H9 (cell line): Measurements from ENCODE around the gene GET3. TPM values are rescaled to one million over a fixed set of nuclear protein-coding genes. Genes with fewer than 3 reads are reported as not detected.

Experiments
- DNase-seq: peaks from one replicate; pipeline ENCODE4 v3.0.0-alpha.2; 2017
- H2AFZ ChIP-seq: one replicate; pipeline ENCODE4 v1.6.1; 2013; ENCODE audit warnings: mild to moderate bottlenecking, low read length, control low read depth, moderate library complexity
- H2AK5ac ChIP-seq: 2 replicates; pipeline ENCODE4 v1.6.1; 2013; ENCODE audit warnings: low read length, control low read depth, mixed read lengths; ENCODE audit not compliant: insufficient read length
- H2BK120ac ChIP-seq: one replicate; pipeline ENCODE4 v1.6.1; 2013; ENCODE audit warnings: low read depth, mild to moderate bottlenecking, low read length, control low read depth, inconsistent platforms; ENCODE audit not compliant: poor library complexity, severe bottlenecking
- H2BK12ac ChIP-seq: 2 replicates; pipeline ENCODE4 v1.6.1; 2013; ENCODE audit warnings: low read length, control low read depth, mixed read lengths, low read depth; ENCODE audit not compliant: insufficient read length
- H2BK15ac ChIP-seq: 2 replicates; pipeline ENCODE4 v1.6.1; 2013; ENCODE audit warnings: low read depth, low read length, control low read depth
- H2BK20ac ChIP-seq: one replicate; pipeline ENCODE4 v1.6.1; 2013; ENCODE audit warnings: low read depth, mild to moderate bottlenecking, low read length, control low read depth, inconsistent platforms; ENCODE audit not compliant: poor library complexity, severe bottlenecking
- H2BK5ac ChIP-seq: 2 replicates; pipeline ENCODE4 v1.6.1; 2013; ENCODE audit warnings: low read length, control low read depth, mixed read lengths; ENCODE audit not compliant: insufficient read length
- H3K14ac ChIP-seq: 2 replicates; pipeline ENCODE4 v1.6.1; 2013; ENCODE audit warnings: low read length, control low read depth; ENCODE audit not compliant: insufficient read depth
- H3K18ac ChIP-seq: 2 replicates; pipeline ENCODE4 v1.6.1; 2013; ENCODE audit warnings: low read depth, mild to moderate bottlenecking, mixed read lengths, low read length, control low read depth; ENCODE audit not compliant: insufficient read length
- H3K23ac ChIP-seq: 2 replicates; pipeline ENCODE4 v1.6.1; 2013; ENCODE audit warnings: low read length, control low read depth, mixed read lengths, low read depth; ENCODE audit not compliant: insufficient read length
- H3K23me2 ChIP-seq: 2 replicates; pipeline ENCODE4 v1.6.1; 2013; ENCODE audit warnings: low read depth, mild to moderate bottlenecking, mixed read lengths, low read length, control low read depth; ENCODE audit not compliant: insufficient read length, poor library complexity, severe bottlenecking
- H3K27ac ChIP-seq: 2 replicates; pipeline ENCODE4 v1.5.1; 2013; ENCODE audit warnings: low read length, control low read depth, mixed read lengths, low read depth; ENCODE audit not compliant: insufficient read length
- H3K27me3 ChIP-seq: 2 replicates; pipeline ENCODE4 v1.6.1; 2013; ENCODE audit warnings: low read length, control low read depth, inconsistent platforms; ENCODE audit not compliant: insufficient read depth
- H3K4ac ChIP-seq: 2 replicates; pipeline ENCODE4 v1.6.1; 2013; ENCODE audit warnings: low read depth, mild to moderate bottlenecking, control low read depth, inconsistent platforms, low read length, moderate library complexity
- H3K4me1 ChIP-seq: 2 replicates; pipeline ENCODE4 v1.6.1; 2013; ENCODE audit warnings: low read length, control low read depth, inconsistent platforms; ENCODE audit not compliant: insufficient read depth
- H3K4me2 ChIP-seq: 2 replicates; pipeline ENCODE4 v1.6.1; 2013; ENCODE audit warnings: low read length, control low read depth, mixed read lengths; ENCODE audit not compliant: insufficient read length, insufficient read depth
- H3K56ac ChIP-seq: 2 replicates; pipeline ENCODE4 v1.6.1; 2013; ENCODE audit warnings: low read depth, mild to moderate bottlenecking, mixed read lengths, low read length, control low read depth; ENCODE audit not compliant: insufficient read length
- H3K79me1 ChIP-seq: 2 replicates; pipeline ENCODE4 v1.6.1; 2013; ENCODE audit warnings: low read depth, mild to moderate bottlenecking, moderate library complexity, low read length, control low read depth, inconsistent platforms; ENCODE audit not compliant: insufficient read depth, poor library complexity, severe bottlenecking
- H3K79me2 ChIP-seq: 2 replicates; pipeline ENCODE4 v1.6.1; 2013; ENCODE audit warnings: low read length, control low read depth, inconsistent platforms; ENCODE audit not compliant: insufficient read depth
- H3K9ac ChIP-seq: 2 replicates; pipeline ENCODE4 v1.6.1; 2013; ENCODE audit warnings: low read length, control low read depth, mixed read lengths; ENCODE audit not compliant: insufficient read length; ENCODE audit errors: extremely low read depth
- H3K9me3 ChIP-seq: one replicate; pipeline ENCODE4 v1.6.1; 2013; ENCODE audit warnings: low read depth, low read length, inconsistent platforms; ENCODE audit not compliant: control insufficient read depth
- H3T11ph ChIP-seq: one replicate; pipeline ENCODE4 v1.6.1; 2013; ENCODE audit warnings: mild to moderate bottlenecking, low read length, control low read depth, inconsistent platforms
- H4K20me1 ChIP-seq: one replicate; pipeline ENCODE4 v1.6.1; 2013; ENCODE audit not compliant: control insufficient read depth, insufficient read length, insufficient read depth
- H4K5ac ChIP-seq: 2 replicates; pipeline ENCODE4 v1.6.1; 2013; ENCODE audit warnings: low read depth, mild to moderate bottlenecking, mixed read lengths, low read length, control low read depth; ENCODE audit not compliant: insufficient read length
- H4K8ac ChIP-seq: replicated peaks from 2 replicates; pipeline ENCODE4 v1.6.1; 2013; ENCODE audit warnings: low read length, control low read depth, mixed read lengths, low read depth; ENCODE audit not compliant: insufficient read length
- H4K91ac ChIP-seq: 2 replicates; pipeline ENCODE4 v1.6.1; 2013; ENCODE audit warnings: low read depth, mild to moderate bottlenecking, moderate library complexity, mixed read lengths, low read length, control low read depth; ENCODE audit not compliant: insufficient read length
- H3K27ac Mint-ChIP-seq, 3 experiments: 2 replicates in 2 of 3; 3 replicates in 1 of 3; pipeline ENCODE4 v1.8.0; 2020 to 2021; ENCODE audit warnings: mixed read lengths in 3 of 3, mild to moderate bottlenecking in 1 of 3, moderate library complexity in 1 of 3
- H3K27me3 Mint-ChIP-seq: 2 replicates; pipeline ENCODE4 v1.8.0; 2021; ENCODE audit warnings: low read depth, mild to moderate bottlenecking, moderate library complexity, mixed read lengths
- H3K36me3 Mint-ChIP-seq, 3 experiments: 2 replicates in 2 of 3; 3 replicates in 1 of 3; pipeline ENCODE4 v1.8.0; 2020 to 2021; ENCODE audit warnings: low read depth in 3 of 3, mixed read lengths in 3 of 3; ENCODE audit not compliant: insufficient read depth in 1 of 3
- H3K4me1 Mint-ChIP-seq, 2 experiments: 2 replicates each; pipeline ENCODE4 v1.8.0; 2020; ENCODE audit warnings: mixed read lengths in 2 of 2
- H3K4me3 Mint-ChIP-seq, 2 experiments: 2 replicates in 1 of 2; 3 replicates in 1 of 2; pipeline ENCODE4 v1.8.0; 2020 to 2021; ENCODE audit warnings: mild to moderate bottlenecking in 2 of 2, mixed read lengths in 2 of 2, moderate library complexity in 1 of 2
- H3K9me3 Mint-ChIP-seq, 2 experiments: 2 replicates in 1 of 2; 3 replicates in 1 of 2; pipeline ENCODE4 v1.8.0; 2020; ENCODE audit warnings: mild to moderate bottlenecking in 2 of 2, mixed read lengths in 2 of 2, moderate library complexity in 1 of 2
- CTCF ChIP-seq: fragments of 200-600 bp; sonication (generic); conservative IDR thresholded peaks from 3 replicates; pipeline ENCODE4 v1.8.0; 2021; ENCODE audit warnings: antibody characterized with exemption, mild to moderate bottlenecking
- WGBS: extraction: QIAGEN DNeasy Blood & Tissue Kit; methylation state at CpG from one replicate; pipeline ENCODE4 v1.1.7; 2013; ENCODE audit warnings: missing lambda C conversion rate, low lambda C conversion rate, mixed read lengths; ENCODE audit not compliant: insufficient read length; ENCODE audit errors: extremely low coverage; 5-methylcytosine and 5-hydroxymethylcytosine counted together
- total RNA-seq: library from RNA; stranded (reverse); gene quantifications from 2 replicates; pipeline ENCODE4 v1.2.1, GENCODE V29; 2021

GET3 gene
- total RNA-seq, 1 experiment from 2014 or later, result 81.6 TPM

GRCh38 chr19:12794196-12794941 lies 57.1 kb downstream of the GET3 start:
- no peak overlapping the region for H4K91ac ChIP-seq
- peaks cover 8% of the 10 kb centered on the region for H3K27me3 Mint-ChIP-seq
- H3K79me2 ChIP-seq, result no peaks in the 10 kb centered on the region
- no peaks in the 10 kb centered on the region for H3K79me1 ChIP-seq
- no peak for DNase-seq
- H2BK15ac ChIP-seq, result no peak overlapping the region
- peak overlapping the region; percentile 19 for H3K9ac ChIP-seq
- no peak overlapping the region for H2AFZ ChIP-seq
- H3K27ac ChIP-seq, result no peak overlapping the region
- no peaks in the 10 kb centered on the region for H4K20me1 ChIP-seq
- no peaks in the 10 kb centered on the region for H3K9me3 Mint-ChIP-seq
- H3K23me2 ChIP-seq, result peaks cover 35% of the 10 kb centered on the region
- no peak overlapping the region; the same call in 1 of the 2 replicates for H3K4ac ChIP-seq
- H3K36me3 Mint-ChIP-seq, result peaks cover 6 to 26% (median 20%) of the 10 kb centered on the region in 3 experiments; a peak in 6 of 7 replicates
- H2BK120ac ChIP-seq, result no peak overlapping the region
- H3K27ac Mint-ChIP-seq, result peak overlapping the region in 1 of 3 experiments; percentile 46; a peak in 4 of 7 replicates
- H4K8ac ChIP-seq, result no peak overlapping the region
- no peak overlapping the region for H3K23ac ChIP-seq
- no peaks in the 10 kb centered on the region for H3K9me3 ChIP-seq
- no peak overlapping the region for H3K56ac ChIP-seq
- peak overlapping the region; percentile 95 for H3K18ac ChIP-seq
- H2BK5ac ChIP-seq, result no peak overlapping the region
- H2AK5ac ChIP-seq, result no peak overlapping the region
- H2BK12ac ChIP-seq, result no peak overlapping the region
- H2BK20ac ChIP-seq, result no peak overlapping the region
- no peak overlapping the region for H4K5ac ChIP-seq
- H3K4me2 ChIP-seq, result peak overlapping the region; percentile 35
- H3K4me1 Mint-ChIP-seq, result peaks cover 27% of the 10 kb centered on the region in 2 experiments
- WGBS, result no CpG with 5 or more reads among the region's 7 CpGs
- no peak overlapping the region for H3T11ph ChIP-seq
- no peaks in the 10 kb centered on the region; the same call in 1 of the 2 replicates for H3K4me1 ChIP-seq
- H3K27me3 ChIP-seq, result no peaks in the 10 kb centered on the region; the same call in 1 of the 2 replicates
- peak overlapping the region; percentile 81; the same call in 1 of the 2 replicates for H3K14ac ChIP-seq
- TF ChIP-seq CTCF, result no peak
- peak overlapping the region; percentile 54 to 78 for H3K4me3 Mint-ChIP-seq
